GM18505 (cell line): Measurements from ENCODE around the gene SLC18A2.
"Not testable (repeated sequence)": the region's sequence is repeated elsewhere in the genome, so short reads cannot be mapped to it uniquely, and the experiment has no call there.

Experiments
- ATAC-seq: cut with Tn5 transposase; IDR thresholded peaks from one replicate; pipeline ENCODE4 v1.9.1; 2021; ENCODE audit not compliant: unreplicated experiment
- POLR2A ChIP-seq: IDR thresholded peaks from 4 replicates; pipeline ENCODE4 v1.6.1; 2011; ENCODE audit warnings: borderline replicate concordance; ENCODE audit not compliant: insufficient read depth, insufficient read length; ENCODE audit errors: extremely low read depth

The SLC18A2 gene

DNA sequence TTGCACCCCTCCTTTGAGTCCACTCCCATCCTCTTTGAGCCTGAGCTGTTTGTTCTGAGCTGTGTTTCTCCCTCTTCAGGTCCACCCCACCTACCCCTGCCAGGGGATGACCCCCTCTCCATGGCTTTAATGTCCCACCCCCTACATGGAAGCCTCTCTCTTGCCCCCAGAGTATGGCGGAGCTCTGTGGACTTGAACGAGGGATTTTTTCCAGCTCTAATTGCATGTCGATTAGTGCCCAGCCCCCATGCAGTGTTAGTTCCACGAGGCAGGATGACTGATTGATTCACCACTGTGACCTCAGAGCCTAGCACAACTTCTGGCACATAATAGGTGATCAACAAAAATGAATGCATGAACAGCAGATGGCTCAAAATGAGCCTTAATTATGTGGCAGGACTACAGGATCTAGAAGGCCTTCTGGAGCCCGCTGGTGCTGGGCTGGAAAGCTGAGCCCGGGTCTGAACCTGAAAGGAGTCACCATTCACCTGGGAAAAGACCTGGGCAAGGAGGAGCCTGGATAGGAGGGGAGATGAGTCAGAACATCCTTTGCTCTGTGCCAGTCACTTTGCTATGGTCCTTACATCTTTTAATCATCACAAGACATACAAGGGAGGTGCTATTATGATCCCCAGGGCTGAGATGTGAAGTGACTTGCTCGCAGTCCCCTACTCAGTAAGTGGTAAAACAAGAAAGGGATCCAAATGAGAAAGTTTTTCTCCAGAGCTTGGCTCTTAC is 17.1 kb upstream of the SLC18A2 start:
- no peak for ATAC-seq
- TF ChIP-seq POLR2A = no peak

DNA sequence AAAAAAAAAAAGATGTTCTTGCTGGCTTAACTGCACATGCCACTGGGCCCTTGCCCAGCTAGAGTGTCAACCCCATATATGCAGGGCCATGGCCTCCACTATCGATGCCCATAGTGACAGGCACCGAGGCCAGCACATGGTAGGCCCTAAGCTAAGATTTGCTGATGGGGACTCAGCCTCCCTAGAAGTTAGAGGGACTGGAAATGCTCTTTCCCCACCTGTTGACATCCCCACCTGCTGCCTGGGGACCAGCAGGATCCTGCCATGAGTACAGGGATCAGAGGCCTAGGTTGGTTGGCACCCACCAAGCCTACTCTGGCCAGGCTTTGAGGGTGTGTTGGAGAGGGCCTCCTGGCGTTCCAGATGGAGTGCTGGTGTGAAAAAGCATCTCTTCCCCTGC is 16.0 kb upstream of the SLC18A2 start:
- no peak for ATAC-seq
- TF ChIP-seq POLR2A = no peak

DNA sequence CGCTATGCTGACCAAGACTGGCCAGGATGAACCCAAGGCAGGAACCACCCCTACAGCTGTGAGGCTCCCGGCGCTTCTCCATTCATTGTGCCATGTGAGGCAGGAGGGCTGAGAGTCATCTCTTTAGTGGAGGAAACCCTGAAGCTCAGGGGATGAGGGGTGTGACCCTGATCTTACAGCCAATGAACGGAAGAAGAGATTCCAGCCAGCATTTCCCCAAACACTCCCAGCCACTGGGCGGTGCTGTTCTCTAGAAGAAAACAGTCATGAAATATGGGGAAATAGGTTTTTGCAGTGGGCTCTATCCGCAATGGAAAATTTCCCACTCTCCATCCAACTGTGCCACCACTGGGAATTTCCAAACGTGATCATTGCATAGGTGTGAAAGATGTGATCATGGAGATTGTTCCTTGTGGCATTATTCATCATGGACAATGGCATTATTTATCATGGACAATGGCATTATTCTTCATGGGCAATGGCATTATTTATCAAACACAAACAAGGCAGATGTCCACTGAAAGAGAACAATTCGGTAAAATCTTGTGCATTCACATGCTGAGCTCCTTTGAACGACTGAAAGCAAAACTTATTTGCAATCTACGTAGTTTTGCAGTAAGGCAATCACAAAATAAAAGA is 14.0 kb upstream of the SLC18A2 start:
- TF ChIP-seq POLR2A = no peak
- ATAC-seq = no peak

DNA sequence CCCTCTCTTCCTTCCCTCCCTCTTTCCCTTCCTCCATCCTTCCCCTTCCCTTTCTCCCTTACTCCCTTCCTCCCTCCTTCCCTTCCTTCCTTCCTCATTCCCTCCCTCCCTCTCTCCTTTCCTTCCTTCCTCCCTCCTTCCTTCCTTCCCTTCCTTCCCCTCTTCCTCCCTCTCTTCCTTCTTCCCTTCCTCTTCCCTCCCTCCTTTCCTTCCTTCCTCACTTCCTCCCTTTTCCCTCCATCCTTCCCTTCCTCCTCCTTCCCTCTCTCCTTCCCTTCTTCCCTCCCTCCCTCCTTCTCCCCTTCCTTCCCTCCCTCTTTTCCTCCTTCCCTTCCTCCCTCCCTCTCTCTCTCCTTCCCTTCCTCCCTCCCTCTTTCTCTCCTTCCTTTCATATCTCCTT is 12.7 kb upstream of the SLC18A2 start:
- ATAC-seq = no peak
- no peak for TF ChIP-seq POLR2A

DNA sequence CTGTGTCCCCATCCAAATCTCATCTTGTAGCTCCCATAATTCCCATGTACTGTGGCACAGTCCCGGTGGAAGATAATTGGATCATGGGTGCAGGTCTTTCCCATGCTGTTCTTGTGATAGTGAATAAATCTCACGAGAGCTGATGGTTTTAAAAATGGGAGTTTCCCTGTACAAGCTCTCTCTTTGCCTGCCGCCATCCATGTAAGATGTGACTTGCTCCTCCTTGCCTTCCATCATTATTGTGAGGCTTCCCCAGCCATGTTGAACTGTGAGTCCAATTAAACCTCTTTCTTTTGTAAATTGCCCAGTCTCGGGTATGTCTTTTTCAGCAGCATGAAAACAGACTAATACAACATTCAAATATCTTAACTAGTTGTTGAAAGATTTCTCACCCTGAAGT is 10.8 kb upstream of the SLC18A2 start:
- ATAC-seq = not testable (repeated sequence)

DNA sequence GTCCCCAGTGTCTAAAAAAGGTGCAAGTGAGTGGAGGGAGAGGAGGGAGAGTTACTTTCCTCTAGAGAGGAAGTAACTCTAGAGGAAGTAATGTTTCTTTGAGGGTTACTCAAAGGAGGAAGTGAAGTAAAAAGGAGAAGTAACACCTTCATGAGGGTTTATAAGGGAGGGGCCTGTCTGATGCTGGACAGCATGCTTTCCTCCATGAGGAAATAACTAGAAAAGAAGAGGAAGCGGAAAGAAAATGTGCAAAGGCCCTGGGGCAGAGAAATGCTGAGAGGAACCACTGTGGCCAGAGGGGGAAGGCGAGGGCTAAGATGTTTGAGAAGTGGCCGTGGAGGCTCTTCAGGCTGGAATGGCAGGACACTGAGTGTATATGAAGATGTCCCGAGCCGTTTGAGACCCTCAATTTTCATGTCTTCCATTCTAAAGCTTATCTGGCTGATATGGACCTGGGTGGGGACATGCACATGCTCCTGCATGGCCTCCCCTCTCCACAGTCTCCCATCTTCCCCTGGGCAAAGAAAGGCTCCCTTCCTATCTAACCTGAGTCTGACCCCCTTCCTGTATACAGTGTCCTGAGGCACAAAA is 3.4 kb upstream of the SLC18A2 start:
- no peak for TF ChIP-seq POLR2A
- ATAC-seq = no peak

DNA sequence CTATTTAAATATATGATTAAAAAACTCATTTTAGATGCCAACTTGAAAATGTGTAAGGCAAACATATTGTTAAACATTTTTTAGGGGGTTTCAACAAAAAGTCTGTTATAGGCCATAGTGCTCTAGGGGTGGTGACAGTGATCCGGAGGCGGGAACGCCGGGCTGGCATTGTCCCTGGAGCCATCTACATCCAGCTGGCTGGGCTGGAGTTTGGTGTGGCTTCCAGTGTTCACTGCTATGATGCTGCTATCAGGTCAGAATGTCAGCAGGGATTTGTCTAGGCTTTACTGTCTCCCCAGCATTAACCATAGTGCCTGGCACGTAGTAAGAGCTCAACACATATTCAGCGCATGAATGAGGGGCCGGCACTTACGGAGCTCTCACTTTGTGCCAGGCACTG is 1.9 kb upstream of the SLC18A2 start:
- ATAC-seq = no peak
- TF ChIP-seq POLR2A = no peak

DNA sequence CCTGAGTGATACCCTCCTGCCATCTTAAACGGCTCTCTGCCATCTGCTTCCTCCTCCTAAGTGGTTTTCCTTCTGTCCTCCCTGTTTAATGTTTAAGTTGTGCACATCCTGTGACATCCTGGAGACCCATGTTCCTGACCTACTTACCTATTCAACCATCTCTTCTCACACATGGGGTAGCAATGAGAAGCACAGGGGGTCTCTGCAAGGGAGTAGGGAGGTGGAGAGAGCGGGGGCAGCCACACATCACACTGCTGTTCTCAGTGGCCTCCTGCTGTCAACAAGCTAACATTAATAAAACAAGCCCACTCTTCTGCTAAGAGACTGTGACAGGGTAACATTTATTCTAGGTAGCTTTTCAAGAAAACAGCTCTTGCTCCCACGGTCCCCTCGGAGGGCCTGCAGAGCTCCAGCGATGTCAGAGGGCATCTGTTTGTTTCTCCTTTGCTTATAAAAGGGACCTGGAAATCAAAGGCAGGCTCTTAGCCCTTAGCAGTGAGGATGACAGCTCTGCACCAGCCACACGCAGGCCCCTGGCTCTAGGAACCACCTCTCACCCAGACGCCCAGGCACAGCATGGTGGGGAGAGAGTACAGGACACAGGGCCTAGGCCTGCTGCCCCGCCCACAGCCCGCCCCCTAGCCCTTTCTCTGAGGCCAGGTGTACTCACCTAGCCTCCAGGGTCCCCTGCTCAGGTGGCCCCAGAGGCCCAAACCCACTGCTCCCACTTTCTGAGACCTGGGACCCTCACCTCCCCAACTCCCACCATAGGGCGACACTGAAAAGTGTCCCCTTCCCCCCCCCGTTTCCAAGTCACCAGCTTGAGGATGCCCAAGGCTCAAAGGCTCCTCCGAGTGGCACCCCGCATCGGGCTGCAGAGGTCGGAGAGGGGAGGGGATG is 943 bp upstream of the SLC18A2 start:
- no peak for ATAC-seq
- TF ChIP-seq POLR2A = no peak

DNA sequence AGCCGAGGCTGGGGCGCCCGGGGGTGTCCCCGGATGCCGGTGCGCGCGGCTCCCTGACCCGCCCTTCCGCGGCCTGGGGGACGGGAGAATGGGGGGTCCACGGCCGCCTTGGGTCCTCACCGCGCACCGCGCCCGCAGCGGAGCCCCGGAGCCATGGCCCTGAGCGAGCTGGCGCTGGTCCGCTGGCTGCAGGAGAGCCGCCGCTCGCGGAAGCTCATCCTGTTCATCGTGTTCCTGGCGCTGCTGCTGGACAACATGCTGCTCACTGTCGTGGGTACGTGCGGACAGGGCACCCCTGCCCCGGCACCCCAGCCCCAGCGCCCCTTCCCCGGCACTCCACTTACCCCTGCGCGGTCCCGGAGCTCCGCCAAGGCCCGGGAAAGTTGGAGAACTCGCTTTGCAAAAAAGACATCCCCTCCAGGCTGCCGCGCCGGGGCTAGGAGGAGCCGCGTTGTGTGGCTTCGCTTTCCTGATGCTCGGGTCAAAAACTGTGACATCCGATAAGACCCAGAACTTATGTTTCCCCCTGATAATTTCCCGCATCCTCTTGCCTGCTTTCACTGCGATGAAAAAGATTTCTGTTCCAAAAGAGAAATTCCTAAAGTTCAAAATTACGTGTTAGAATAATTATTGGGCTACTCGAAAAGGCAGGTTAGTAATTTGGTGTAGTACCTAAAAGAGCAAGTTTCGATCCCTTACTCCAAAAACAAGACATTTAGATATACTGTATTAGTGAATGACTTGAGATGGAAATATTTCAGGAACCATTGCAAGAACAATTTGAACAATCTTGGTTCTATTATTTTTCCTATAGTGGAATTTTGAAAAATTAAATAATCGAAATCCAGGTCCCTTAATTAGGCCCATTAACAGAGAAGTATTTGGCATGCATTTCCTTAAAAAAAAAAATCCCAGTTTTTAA is 888 bp downstream of the SLC18A2 start:
- ATAC-seq = no peak
- no peak for TF ChIP-seq POLR2A

DNA sequence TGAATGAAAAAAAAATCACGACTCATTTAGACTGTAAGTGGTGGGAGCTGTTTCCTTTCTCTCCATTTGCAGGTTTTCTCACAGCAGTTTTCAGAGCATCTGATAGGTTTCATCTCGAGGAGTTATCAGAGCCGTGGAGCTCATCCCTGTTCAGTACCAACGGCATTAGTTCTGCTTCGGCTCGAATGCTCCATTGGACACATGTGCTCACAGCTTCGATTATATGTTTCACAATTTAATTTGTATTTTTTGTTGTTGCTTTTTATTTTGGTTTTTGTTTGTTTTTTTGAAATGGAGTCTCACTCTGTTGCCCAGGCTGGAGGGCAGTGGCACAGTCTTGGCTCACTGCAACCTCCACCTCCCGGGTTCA is 1.5 kb downstream of the SLC18A2 start:
- TF ChIP-seq POLR2A = no peak
- no peak for ATAC-seq

DNA sequence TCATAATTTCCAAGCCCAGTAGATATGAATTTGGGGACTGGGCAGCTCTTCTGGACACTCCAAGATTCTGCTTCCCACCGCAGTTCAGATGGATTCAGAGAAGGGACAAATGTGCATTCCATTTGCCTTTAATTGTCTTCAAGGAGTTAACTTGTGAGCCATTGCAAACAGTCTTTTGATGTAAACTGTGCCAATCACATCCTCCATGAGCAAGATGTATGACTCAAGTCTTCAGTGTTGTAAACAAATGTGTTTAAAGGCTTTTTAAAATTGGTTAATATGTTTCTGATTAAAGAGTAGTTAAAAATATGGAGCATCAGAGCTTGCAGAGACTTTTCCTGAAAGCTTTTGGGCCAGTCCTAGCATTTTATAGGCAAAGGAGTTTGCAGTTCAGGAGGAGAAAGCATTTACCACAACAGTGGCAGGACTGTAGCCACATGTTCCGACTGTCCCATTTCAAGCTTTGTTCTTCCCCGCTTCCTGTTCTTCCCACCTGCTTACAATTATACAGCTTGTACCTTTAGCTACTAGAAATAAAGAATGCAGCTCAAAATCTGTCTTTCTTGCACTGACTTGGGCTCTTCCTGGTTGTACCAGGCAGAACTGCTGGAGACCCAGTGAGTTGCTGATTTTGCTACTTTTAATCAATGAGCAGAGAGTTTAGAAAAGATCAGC is 6.2 kb downstream of the SLC18A2 start:
- ATAC-seq = no peak
- no peak for TF ChIP-seq POLR2A
